SK-N-SH (cell line): ENCODE results near the gene FAM20A. TPM values are rescaled to one million over a fixed set of nuclear protein-coding genes. Genes with fewer than 3 reads are reported as not detected.
A peak's percentile ranks its signal among the peaks of the same experiment; 100 is the strongest.

Source experiments
- CTCF ChIA-PET: fragments of 300-600, 350-600 bp; formaldehyde crosslinking; extraction: SDS; loops from one replicate; lab custom pipeline; 2021; lab: Yijun Ruan, JAX
- POLR2A ChIA-PET: fragments of 350-600 bp; sonication (Branson Sonifier 250); formaldehyde crosslinking; extraction: SDS; loops from one replicate; lab custom pipeline; 2020; ENCODE audit warnings: antibody characterized with exemption, inconsistent platforms; lab: Yijun Ruan, JAX
- DNase-seq: peaks from one replicate; pipeline ENCODE4 v3.0.0; 2012
- H2AFZ ChIP-seq: fragments of 200-600 bp; sonication (generic); 2 replicates; pipeline ENCODE4 v1.8.1; 2016; ENCODE audit warnings: antibody characterized with exemption, mild to moderate bottlenecking, low read depth
- H3F3A ChIP-seq: fragments of 200-600 bp; sonication (generic); replicated peaks from 2 replicates; pipeline ENCODE3; 2016; ENCODE audit warnings: antibody characterized with exemption, mild to moderate bottlenecking; ENCODE audit not compliant: insufficient read depth
- H3K27ac ChIP-seq, 2 experiments: fragments of 200-500 bp in 1 of 2; fragments of 200-600 bp in 1 of 2; sonication (Bioruptor generic) in 1 of 2; sonication (generic), shearing (Covaris generic) in 1 of 2; 2 replicates each; pipeline versions ENCODE4 v1.5.1 to v1.6.1; 2014 to 2016; ENCODE audit warnings: low read depth in 2 of 2, inconsistent platforms in 1 of 2, low read length in 1 of 2, mild to moderate bottlenecking in 1 of 2, mixed read lengths in 1 of 2
- H3K27me3 ChIP-seq: fragments of 200-600 bp; sonication (generic), shearing (Covaris generic); 2 replicates; pipeline ENCODE4 v1.6.1; 2016; ENCODE audit warnings: mixed run types; ENCODE audit not compliant: insufficient read depth
- H3K36me3 ChIP-seq, 2 experiments: fragments of 200-500 bp in 1 of 2; fragments of 200-600 bp in 1 of 2; sonication (Bioruptor generic) in 1 of 2; sonication (generic) in 1 of 2; replicated peaks in 1 of 2; 2 replicates each; pipeline versions ENCODE3 to v1.5.1; 2014 to 2016; ENCODE audit warnings: low read length in 1 of 2, mild to moderate bottlenecking in 1 of 2; ENCODE audit not compliant: insufficient read depth in 2 of 2, control insufficient read depth in 1 of 2
- H3K4me1 ChIP-seq, 2 experiments: fragments of 200-500 bp in 1 of 2; fragments of 200-600 bp in 1 of 2; sonication (Bioruptor generic) in 1 of 2; sonication (generic), shearing (Covaris generic) in 1 of 2; 2 replicates each; pipeline versions ENCODE4 v1.5.1 to v1.6.1; 2014 to 2016; ENCODE audit warnings: low read depth in 1 of 2, low read length in 1 of 2, mixed run types in 1 of 2; ENCODE audit not compliant: insufficient read depth in 2 of 2, control insufficient read depth in 1 of 2
- H3K4me2 ChIP-seq: fragments of 200-600 bp; sonication (generic), shearing (Covaris generic); 2 replicates; pipeline ENCODE4 v1.6.1; 2017; ENCODE audit warnings: mixed run types
- H3K4me3 ChIP-seq, 2 experiments: fragments of 200-500 bp in 1 of 2; fragments of 200-600 bp in 1 of 2; sonication (Bioruptor generic) in 1 of 2; sonication (generic), shearing (Covaris generic) in 1 of 2; 2 replicates each; pipeline versions ENCODE4 v1.5.1 to v1.8.1; 2014 to 2016; ENCODE audit warnings: low read depth in 2 of 2, inconsistent platforms in 1 of 2, low read length in 1 of 2, mild to moderate bottlenecking in 1 of 2, mixed read lengths in 1 of 2, moderate library complexity in 1 of 2
- H3K79me2 ChIP-seq: fragments of 200-600 bp; sonication (generic); 2 replicates; pipeline ENCODE4 v1.8.1; 2017; ENCODE audit warnings: mild to moderate bottlenecking; ENCODE audit not compliant: insufficient read depth
- H3K9ac ChIP-seq: fragments of 200-600 bp; sonication (generic); 2 replicates; pipeline ENCODE4 v1.6.1; 2017; ENCODE audit warnings: mixed run types
- H3K9me2 ChIP-seq: fragments of 200-600 bp; sonication (generic); 2 replicates; pipeline ENCODE4 v1.6.1; 2017; ENCODE audit warnings: mixed run types
- H3K9me3 ChIP-seq: fragments of 200-600 bp; sonication (generic); 2 replicates; pipeline ENCODE4 v1.6.1; 2017; ENCODE audit warnings: mixed run types, mild to moderate bottlenecking, moderate library complexity
- H4K20me1 ChIP-seq: fragments of 200-600 bp; sonication (generic); 2 replicates; pipeline ENCODE4 v1.6.1; 2017; ENCODE audit warnings: mild to moderate bottlenecking, mixed run types; ENCODE audit not compliant: insufficient read depth
- CHD2 ChIP-seq: fragments of 150-350 bp; IDR thresholded peaks from 2 replicates; pipeline ENCODE4 v1.6.1; 2018; ENCODE audit warnings: low read length; ENCODE audit not compliant: partially characterized antibody
- ELF1 ChIP-seq: IDR thresholded peaks from 2 replicates; pipeline ENCODE4 v1.4.0; 2012
- EZH2phosphoT487 ChIP-seq: fragments of 200-600 bp; sonication (generic); IDR thresholded peaks from 2 replicates; pipeline ENCODE4 v1.6.1; 2017; ENCODE audit warnings: low read depth, mixed run types, mild to moderate bottlenecking, antibody characterized with exemption, moderate library complexity, borderline replicate concordance
- FOSL2 ChIP-seq: IDR thresholded peaks from 2 replicates; pipeline ENCODE4 v1.4.0; 2012; ENCODE audit warnings: low read depth, mild to moderate bottlenecking, moderate library complexity, borderline replicate concordance
- GABPA ChIP-seq: IDR thresholded peaks from 2 replicates; pipeline ENCODE4 v1.4.0; 2012; ENCODE audit warnings: low read depth, mild to moderate bottlenecking
- GATA2 ChIP-seq: sonication (generic); formaldehyde crosslinking; IDR thresholded peaks from 2 replicates; pipeline ENCODE4 v1.5.0; 2020; ENCODE audit warnings: mild to moderate bottlenecking, missing genetic modification reagents
- IRF3 ChIP-seq: fragments of 150-350 bp; IDR thresholded peaks from 2 replicates; pipeline ENCODE4 v1.6.1; 2016; ENCODE audit warnings: mild to moderate bottlenecking, low read depth, low read length
- MEF2A ChIP-seq: IDR thresholded peaks from 2 replicates; pipeline ENCODE4 v1.4.0; 2012; ENCODE audit warnings: low read depth, borderline replicate concordance
- NRF1 ChIP-seq: IDR thresholded peaks from 2 replicates; pipeline ENCODE4 v1.6.1; 2012; ENCODE audit warnings: low read depth, mild to moderate bottlenecking, low read length
- PBX3 ChIP-seq: IDR thresholded peaks from 2 replicates; pipeline ENCODE4; 2012
- REST ChIP-seq: IDR thresholded peaks from 2 replicates; pipeline ENCODE4 v1.6.1; 2012; ENCODE audit warnings: mild to moderate bottlenecking, low read depth, low read length, moderate library complexity
- RXRA ChIP-seq: IDR thresholded peaks from 2 replicates; pipeline ENCODE4 v1.4.0; 2012; ENCODE audit warnings: low read depth, mild to moderate bottlenecking, borderline replicate concordance
- TAF1 ChIP-seq: IDR thresholded peaks from 2 replicates; pipeline ENCODE4 v1.6.1; 2012; ENCODE audit warnings: low read depth, mild to moderate bottlenecking, low read length, moderate library complexity, borderline replicate concordance
- TEAD4 ChIP-seq: IDR thresholded peaks from 2 replicates; pipeline ENCODE4 v1.4.0; 2012; ENCODE audit warnings: mild to moderate bottlenecking, borderline replicate concordance; ENCODE audit not compliant: insufficient read depth
- USF1 ChIP-seq: IDR thresholded peaks from 2 replicates; pipeline ENCODE4 v1.4.0; 2012; ENCODE audit warnings: low read depth, borderline replicate concordance
- YY1 ChIP-seq: IDR thresholded peaks from 2 replicates; pipeline ENCODE4 v1.4.0; 2012; ENCODE audit warnings: low read depth, mild to moderate bottlenecking
- WGBS: methylation state at CpG from one replicate; pipeline ENCODE4 v1.1.6; 2017; ENCODE audit warnings: low lambda C conversion rate; 5-methylcytosine and 5-hydroxymethylcytosine counted together
- polyA plus RNA-seq, 3 experiments: library from polyadenylated mRNA; depleted of rRNA; stranded (reverse); fragments of >200 nt; gene quantifications; 2 replicates each; pipeline ENCODE4 v1.2.3, GENCODE V29; 2012

FAM20A gene
- polyA plus RNA-seq, 1 of the 3 experiments (the other 2 are of a cell fraction): not detected

- no peaks in the 10 kb centered on the region for H4K20me1 ChIP-seq
- POLR2A ChIA-PET: no interaction called here
- no peaks in the 10 kb centered on the region for H3K79me2 ChIP-seq
- no peak overlapping the region for H2AFZ ChIP-seq
- H3K36me3 ChIP-seq: no peaks in the 10 kb centered on the region
- 0 out of 2 replicates have a peak overlapping the region, but pooled peaks have one; percentile 75 for H3K4me2 ChIP-seq
- CTCF ChIA-PET: interaction anchor here (1.0 kb wide), 1 partner anchor 164 kb away, joined by 4 read pairs; no protein-coding TSS in a partner anchor
- H3K9me3 ChIP-seq: no peaks in the 10 kb centered on the region
- H3K27me3 ChIP-seq: peaks cover 51% of the 10 kb centered on the region
- H3K4me3 ChIP-seq: no peak overlapping the region
- peaks cover 0 to 9% of the 10 kb centered on the region in 2 experiments; a peak in 1 of 4 replicates for H3K4me1 ChIP-seq
- DNase-seq: no peak
- WGBS: 81% methylated on average over 18 of the region's 18 CpGs
- no peak overlapping the region for H3K27ac ChIP-seq
- no peaks in the 10 kb centered on the region for H3F3A ChIP-seq
- TF ChIP-seq MEF2A (no peak), EZH2phosphoT487 (no peak)
- no peaks in the 10 kb centered on the region for H3K9me2 ChIP-seq
- no peak overlapping the region for H3K9ac ChIP-seq
Observed at GRCh38 chr17:68599552-68600066, 1.6 kb downstream of the FAM20A start.

- Histone ChIP-seq H3K36me3 (no peaks in the 10 kb centered on the region), H3K9me2 (no peaks in the 10 kb centered on the region), H3K4me3 (no peak overlapping the region), H3K9me3 (no peaks in the 10 kb centered on the region), H3K4me2 (no peak overlapping the region), H3K27ac (no peak overlapping the region), H2AFZ (no peak overlapping the region), H3K9ac (no peak overlapping the region), H4K20me1 (no peaks in the 10 kb centered on the region), H3K79me2 (no peaks in the 10 kb centered on the region), H3F3A (no peaks in the 10 kb centered on the region), H3K4me1 (peaks cover 0 to 9% of the 10 kb centered on the region in 2 experiments; a peak in 1 of 4 replicates), H3K27me3 (peaks cover 51% of the 10 kb centered on the region)
- 79% methylated on average over 4 of the region's 4 CpGs for WGBS
- DNase-seq: no peak
- ChIA-PET CTCF (no interaction called here), POLR2A (no interaction called here)
- TF ChIP-seq FOSL2: no peak
- TF ChIP-seq TEAD4: no peak
- no peak for TF ChIP-seq YY1
- TF ChIP-seq NRF1: no peak
- no peak for TF ChIP-seq PBX3
- TF ChIP-seq ELF1: no peak
- no peak for TF ChIP-seq TAF1
- no peak for TF ChIP-seq CHD2
Observed at GRCh38 chr17:68599091-68599490, 2.1 kb downstream of the FAM20A start.

- no peaks in the 10 kb centered on the region for H3K79me2 ChIP-seq
- CTCF ChIA-PET: no interaction called here
- POLR2A ChIA-PET: no interaction called here
- WGBS: 40% methylated on average over 4 of the region's 4 CpGs
- no peak overlapping the region for H3K27ac ChIP-seq
- no peak overlapping the region for H3K4me3 ChIP-seq
- no peaks in the 10 kb centered on the region for H3K9me3 ChIP-seq
- H4K20me1 ChIP-seq: no peaks in the 10 kb centered on the region
- no peak for DNase-seq
- no peak overlapping the region for H2AFZ ChIP-seq
- peaks cover 51% of the 10 kb centered on the region for H3K27me3 ChIP-seq
- no peak overlapping the region for H3K4me2 ChIP-seq
- no peaks in the 10 kb centered on the region for H3K36me3 ChIP-seq
- H3F3A ChIP-seq: no peaks in the 10 kb centered on the region
- H3K4me1 ChIP-seq: peaks cover 0 to 11% of the 10 kb centered on the region in 2 experiments; a peak in 1 of 4 replicates
- no peak overlapping the region for H3K9ac ChIP-seq
- no peaks in the 10 kb centered on the region for H3K9me2 ChIP-seq
- TF ChIP-seq RXRA: no peak
- no peak for TF ChIP-seq GABPA
- no peak for TF ChIP-seq GATA2
- no peak for TF ChIP-seq USF1
- no peak for TF ChIP-seq REST
- TF ChIP-seq IRF3: no peak
Observed at GRCh38 chr17:68598545-68598961, 2.6 kb downstream of the FAM20A start.
